ENCODE measurements around the gene PPFIBP2.
"Not testable (repeated sequence)": the region's sequence is repeated elsewhere in the genome, so short reads cannot be mapped to it uniquely, and the experiment has no call there.

PPFIBP2 gene

GRCh38 chr11:7500251-7500650 lies 13.5 kb upstream of the PPFIBP2 start:
- DNase-seq, result no peak

GRCh38 chr11:7501251-7501650 lies 12.5 kb upstream of the PPFIBP2 start:
- no peak for DNase-seq

GRCh38 chr11:7501894-7502293 lies 11.9 kb upstream of the PPFIBP2 start:
- DNase-seq, result no peak

GRCh38 chr11:7506243-7506642 lies 7.6 kb upstream of the PPFIBP2 start:
- no peak for DNase-seq

GRCh38 chr11:7508087-7508486 lies 5.7 kb upstream of the PPFIBP2 start:
- DNase-seq, result no peak

GRCh38 chr11:7509966-7510365 lies 3.8 kb upstream of the PPFIBP2 start:
- no peak for DNase-seq

- DNase-seq, result no peak
These were observed 2.4 kb upstream of the PPFIBP2 start for GRCh38 chr11:7511401-7511800.

GRCh38 chr11:7512525-7513233 lies 1.1 kb upstream of the PPFIBP2 start:
- DNase-seq, result no peak

GRCh38 chr11:7514099-7514591 lies 346 bp downstream of the PPFIBP2 start:
- no peak for DNase-seq

GRCh38 chr11:7515447-7515886 lies 1.7 kb downstream of the PPFIBP2 start:
- DNase-seq, result no peak

- no peak for DNase-seq
These were observed 2.7 kb downstream of the PPFIBP2 start for GRCh38 chr11:7516475-7516874.

- not testable (repeated sequence) for DNase-seq
These were observed 3.9 kb downstream of the PPFIBP2 start for GRCh38 chr11:7517743-7518142.

- DNase-seq, result no peak
These were observed 5.2 kb downstream of the PPFIBP2 start for GRCh38 chr11:7518811-7519562.

GRCh38 chr11:7520011-7520942 lies 6.5 kb downstream of the PPFIBP2 start:
- DNase-seq, result no peak

GRCh38 chr11:7520981-7521487 lies 7.2 kb downstream of the PPFIBP2 start:
- no peak for DNase-seq

- no peak for DNase-seq
These were observed 8.3 kb downstream of the PPFIBP2 start for GRCh38 chr11:7522121-7522520.

- DNase-seq, result no peak
These were observed 8.7 kb downstream of the PPFIBP2 start for GRCh38 chr11:7522546-7522945.

GRCh38 chr11:7523416-7524210 lies 9.8 kb downstream of the PPFIBP2 start:
- DNase-seq, result no peak

- DNase-seq, result no peak
These were observed 10.8 kb downstream of the PPFIBP2 start for GRCh38 chr11:7524462-7525235.

GRCh38 chr11:7525424-7525823 lies 11.6 kb downstream of the PPFIBP2 start:
- DNase-seq, result no peak

- DNase-seq, result no peak
These were observed 13.2 kb downstream of the PPFIBP2 start for GRCh38 chr11:7527029-7527428.
